Heart left ventricle (tissue), 13 donors: Measurements from ENCODE around the gene ZNF750.

Experiments used
- CTCF ChIP-seq, 12 donors: fragments of 200-600 bp; sonication (generic) in 4 of 12; IDR thresholded peaks; one replicate each; pipeline versions ENCODE4 v1.5.0 to v1.8.0; 2018 to 2022; ENCODE audit warnings: antibody characterized with exemption in 12 of 12, mild to moderate bottlenecking in 5 of 12
- POLR2A ChIP-seq, 2 donors: fragments of 450-650 bp; IDR thresholded peaks; one replicate each; pipeline ENCODE4 v1.6.1; 2017; ENCODE audit warnings: antibody characterized with exemption in 2 of 2, mild to moderate bottlenecking in 2 of 2, moderate library complexity in 2 of 2
- donor health status: ischemic (EF 13 %, LVEDD 7.1; RV severe dilation, severe dysfunction).
- donor health status: DM: no; HTN: yes; CAD: no.
- donor health status: DM: no; HTN: no; CAD: no.
- donor health status: ischemic (EF 25% LVEDD 6.9; RV normal size, moderate dysfunction).
- donor health status: ischemic (EF 25% LVEDD 5.7; RV mildly dilated, moderate dysfunction).
- donor health status: ischemic (EF 35%, LVEDD 5.7; RV mildly dilated, moderate dysfunction).
- donor health status: nonischemic (EF 11% LVEDD 7.7; RV severe dilation, severe dysfunction).
- donor health status: DM: yes; HTN: yes; CAD: no.
- donor health status: PGD.
- donor health status: ischemic (EF 29% LVEDD 5.4; RV normal size, mild dysfunction).
- donor health status: nonischemic (EF 23%, LVEDD 6.1; RV moderate dilation, normal function).

DNA sequence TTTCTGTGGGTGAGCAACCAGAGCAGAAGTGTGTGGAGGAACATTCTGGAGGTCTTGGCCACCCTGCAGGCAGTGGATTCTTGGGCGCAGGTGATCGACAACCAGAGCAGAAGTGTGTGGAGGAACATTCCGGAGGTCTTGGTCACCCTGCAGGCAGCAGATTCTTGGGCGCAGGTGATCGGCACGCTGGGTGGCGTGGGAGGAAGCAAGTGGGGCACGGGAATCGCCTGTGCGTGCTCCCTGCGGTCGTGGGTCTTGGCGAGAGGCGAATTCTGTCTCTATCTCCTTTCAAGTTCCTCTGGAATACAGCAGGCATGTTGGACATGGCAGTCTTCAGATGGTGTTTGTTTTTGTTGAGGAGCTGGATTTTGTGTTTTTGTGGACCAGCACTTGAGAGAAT lies 30.7 kb upstream of the ZNF750 start:
- TF ChIP-seq POLR2A (IDR thresholded peaks at IDR 0.05) (no peak), CTCF (IDR thresholded peaks at IDR 0.05) (no peak)
